Measurements from ENCODE around the gene PCGF3.
A peak's percentile ranks its signal among the peaks of the same experiment; 100 is the strongest.
"Not testable (repeated sequence)": the region's sequence is repeated elsewhere in the genome, so short reads cannot be mapped to it uniquely, and the experiment has no call there.

The PCGF3 gene

GRCh38 chr4:704198-704891 lies 1.3 kb upstream of the PCGF3 start:
- H3K9ac ChIP-seq = no peak overlapping the region
- H3K27ac ChIP-seq = no peak overlapping the region
- H3K4me3 ChIP-seq (IDR thresholded peaks at IDR 0.05; ENCODE audit: insufficient read depth, low read depth, low read length) = no peak overlapping the region
- H2AFZ ChIP-seq (ENCODE audit: low read depth) = no peak overlapping the region
- no peaks in the 10 kb centered on the region for H3K79me2 ChIP-seq (ENCODE audit: insufficient read depth, low read depth)
- H3K4me2 ChIP-seq = no peak overlapping the region
- H4K20me1 ChIP-seq (ENCODE audit: insufficient read depth) = no peaks in the 10 kb centered on the region
- no peak for TF ChIP-seq CTCF (conservative IDR thresholded peaks at IDR 0.05; ENCODE audit: low read depth, low read length)
- no peaks in the 10 kb centered on the region for H3K27me3 ChIP-seq (ENCODE audit: insufficient read depth, low read depth)
- no peaks in the 10 kb centered on the region for H3K36me3 ChIP-seq (ENCODE audit: insufficient read depth)
- H3K4me1 ChIP-seq (ENCODE audit: low read depth, poor library complexity, severe bottlenecking) = no peaks in the 10 kb centered on the region

GRCh38 chr4:704971-705277 lies 708 bp upstream of the PCGF3 start:
- Histone ChIP-seq H3K4me3 (IDR thresholded peaks at IDR 0.05; ENCODE audit: insufficient read depth, low read depth, low read length) (no peak overlapping the region), H3K4me1 (ENCODE audit: low read depth, poor library complexity, severe bottlenecking) (no peaks in the 10 kb centered on the region), H3K4me2 (no peak overlapping the region), H3K27me3 (ENCODE audit: insufficient read depth, low read depth) (no peaks in the 10 kb centered on the region), H4K20me1 (ENCODE audit: insufficient read depth) (no peaks in the 10 kb centered on the region), H3K9ac (no peak overlapping the region), H3K27ac (no peak overlapping the region), H2AFZ (ENCODE audit: low read depth) (peak overlapping the region; percentile 61; the same call in 1 of the 2 replicates), H3K36me3 (ENCODE audit: insufficient read depth) (no peaks in the 10 kb centered on the region), H3K79me2 (ENCODE audit: insufficient read depth, low read depth) (no peaks in the 10 kb centered on the region)
- TF ChIP-seq CTCF (conservative IDR thresholded peaks at IDR 0.05; ENCODE audit: low read depth, low read length) = no peak

GRCh38 chr4:706083-706633 lies 526 bp downstream of the PCGF3 start:
- not testable (repeated sequence) for H3K27me3 ChIP-seq (ENCODE audit: insufficient read depth, low read depth); H3K79me2 ChIP-seq (ENCODE audit: insufficient read depth, low read depth); H3K4me1 ChIP-seq (ENCODE audit: low read depth, poor library complexity, severe bottlenecking); H4K20me1 ChIP-seq (ENCODE audit: insufficient read depth); H3K36me3 ChIP-seq (ENCODE audit: insufficient read depth)
- H2AFZ ChIP-seq (ENCODE audit: low read depth) = peak overlapping the region; percentile 71
- peak overlapping the region; percentile 95 for H3K9ac ChIP-seq
- peak overlapping the region; percentile 32; the same call in 1 of the 2 replicates for H3K27ac ChIP-seq
- H3K4me2 ChIP-seq = peak overlapping the region; percentile 36; the same call in 1 of the 2 replicates
- peak overlapping the region; percentile 51 for H3K4me3 ChIP-seq (IDR thresholded peaks at IDR 0.05; ENCODE audit: insufficient read depth, low read depth, low read length)

GRCh38 chr4:706834-707598 lies 1.4 kb downstream of the PCGF3 start:
- H3K27ac ChIP-seq = no peak overlapping the region
- no peak overlapping the region for H3K4me3 ChIP-seq (IDR thresholded peaks at IDR 0.05; ENCODE audit: insufficient read depth, low read depth, low read length)
- H3K36me3 ChIP-seq (ENCODE audit: insufficient read depth) = no peaks in the 10 kb centered on the region
- H3K4me1 ChIP-seq (ENCODE audit: low read depth, poor library complexity, severe bottlenecking) = no peaks in the 10 kb centered on the region
- no peak overlapping the region for H3K4me2 ChIP-seq
- no peaks in the 10 kb centered on the region for H4K20me1 ChIP-seq (ENCODE audit: insufficient read depth)
- H2AFZ ChIP-seq (ENCODE audit: low read depth) = no peak overlapping the region
- H3K9ac ChIP-seq = no peak overlapping the region
- TF ChIP-seq CTCF (conservative IDR thresholded peaks at IDR 0.05; ENCODE audit: low read depth, low read length) = no peak
- no peaks in the 10 kb centered on the region for H3K79me2 ChIP-seq (ENCODE audit: insufficient read depth, low read depth)
- no peaks in the 10 kb centered on the region for H3K27me3 ChIP-seq (ENCODE audit: insufficient read depth, low read depth)

All from KMS-11 (cell line).